H1 (cell line): ENCODE data around the gene DAB2IP. TPM values are rescaled to one million over a fixed set of nuclear protein-coding genes. Genes with fewer than 3 reads are reported as not detected.

ENCODE experiments used
- CHD2 ChIP-seq: IDR thresholded peaks from 2 replicates; pipeline ENCODE4 v1.6.1; 2012; ENCODE audit warnings: low read length, improper control_type of control experiment
- MAFK ChIP-seq: IDR thresholded peaks from 2 replicates; pipeline ENCODE4 v1.6.1; 2012; ENCODE audit warnings: low read depth, mild to moderate bottlenecking, improper control_type of control experiment, low read length
- polyA plus RNA-seq, 7 experiments: library from polyadenylated mRNA; depleted of rRNA in 3 of 7; stranded (reverse) in 5 of 7; unstranded in 2 of 7; fragments of >200 nt in 5 of 7; fragments of 200-250 nt in 2 of 7; gene quantifications; 1 replicate in 5 of 7; 2 replicates in 1 of 7; 4 replicates in 1 of 7; pipeline versions ENCODE4 v1.2.1 to v1.2.3, GENCODE V29; 2011 to 2013; ENCODE audit warnings: missing spikeins in 2 of 7, mixed read lengths in 2 of 7
- total RNA-seq: library from RNA; stranded (reverse); fragmentation: NEBNext Ultra II Directional; extraction: Animal tissue kit (Norgen Biotek cat#: 25700); gene quantifications from 2 replicates; pipeline ENCODE4 v1.2.1, GENCODE V29; 2021
- TF ChIP-seq, protein P1 (sequence below): IDR thresholded peaks from 2 replicates; pipeline ENCODE4 v1.6.1; 2012; ENCODE audit warnings: inconsistent platforms

DAB2IP gene
- total and polyA plus RNA-seq, 2 of the 8 experiments (the other 6 are each of a cell fraction or from before 2014, with no cell fraction given): 19.7 to 39.5 TPM

DNA sequence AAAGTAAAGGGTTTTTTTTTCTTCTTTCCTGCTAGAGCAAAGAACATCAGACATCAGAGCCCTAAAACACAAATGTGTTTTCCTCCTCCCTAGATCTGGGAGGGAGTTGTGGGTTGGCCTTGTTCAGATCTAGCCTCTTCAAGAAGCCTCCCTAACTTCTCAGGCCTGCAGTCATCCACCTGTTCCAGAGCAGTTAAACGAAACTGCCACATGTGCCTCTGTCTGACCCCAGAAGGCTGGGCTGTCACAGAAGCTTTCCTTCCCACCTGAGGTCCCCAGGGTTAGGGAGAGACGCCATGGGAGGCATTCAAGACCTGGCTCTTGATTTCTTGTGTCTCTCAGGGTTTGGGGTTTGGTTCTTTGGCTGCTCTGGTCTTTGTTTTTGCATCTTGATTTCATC is 87.0 kb downstream of the DAB2IP start (continued):
- TF ChIP-seq MAFK: no peak
- TF ChIP-seq, protein P1, sequence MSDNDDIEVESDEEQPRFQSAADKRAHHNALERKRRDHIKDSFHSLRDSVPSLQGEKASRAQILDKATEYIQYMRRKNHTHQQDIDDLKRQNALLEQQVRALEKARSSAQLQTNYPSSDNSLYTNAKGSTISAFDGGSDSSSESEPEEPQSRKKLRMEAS: no peak
- no peak for TF ChIP-seq CHD2
